Measurements from ENCODE around the gene LRIT3.
A peak's percentile ranks its signal among the peaks of the same experiment; 100 is the strongest.

LRIT3 gene

DNA sequence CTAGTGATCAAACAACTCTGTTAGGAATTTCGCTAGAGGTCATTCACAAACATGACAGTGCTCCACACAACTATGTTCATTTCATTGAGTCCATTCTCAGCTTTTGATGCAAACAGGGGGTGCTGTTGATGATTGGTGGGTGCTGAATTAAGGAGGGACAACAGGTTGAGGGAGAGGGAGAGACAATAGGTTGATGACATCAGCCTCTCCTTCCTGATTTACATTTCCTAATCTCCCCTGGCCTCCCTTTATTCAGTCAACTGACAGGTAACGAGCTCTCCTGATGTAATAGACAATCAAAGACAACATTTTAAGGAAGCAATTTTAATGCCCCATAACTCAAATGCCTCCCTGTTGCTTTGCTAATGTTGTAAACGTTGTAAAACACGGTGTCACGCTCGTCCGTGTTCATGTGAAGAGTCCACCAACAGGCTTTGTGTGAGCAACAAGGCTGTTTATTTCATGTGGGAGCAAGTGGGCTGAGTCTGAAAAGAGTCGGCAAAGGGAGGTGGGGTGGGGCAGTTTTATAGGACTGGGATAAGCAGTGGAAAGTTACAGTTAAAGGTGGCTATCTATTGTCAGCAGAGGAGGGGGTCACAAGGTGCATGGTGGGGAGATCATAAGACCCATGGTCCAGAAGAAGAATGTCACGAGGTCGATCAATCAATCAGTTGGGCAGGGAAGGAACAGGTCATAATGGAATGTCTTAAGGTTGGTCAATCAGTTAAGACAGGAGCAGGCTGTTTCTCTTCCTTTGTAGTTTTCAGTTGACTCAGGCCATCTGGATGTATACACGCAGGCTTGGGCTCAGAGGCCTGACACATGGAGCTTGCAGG lies 37.1 kb upstream of the LRIT3 start:
- no peak overlapping the region for H3K4me3 ChIP-seq (ENCODE audit: low read length)
- DNase-seq (ENCODE audit: low read depth), result no peak
- TF ChIP-seq, protein P1, sequence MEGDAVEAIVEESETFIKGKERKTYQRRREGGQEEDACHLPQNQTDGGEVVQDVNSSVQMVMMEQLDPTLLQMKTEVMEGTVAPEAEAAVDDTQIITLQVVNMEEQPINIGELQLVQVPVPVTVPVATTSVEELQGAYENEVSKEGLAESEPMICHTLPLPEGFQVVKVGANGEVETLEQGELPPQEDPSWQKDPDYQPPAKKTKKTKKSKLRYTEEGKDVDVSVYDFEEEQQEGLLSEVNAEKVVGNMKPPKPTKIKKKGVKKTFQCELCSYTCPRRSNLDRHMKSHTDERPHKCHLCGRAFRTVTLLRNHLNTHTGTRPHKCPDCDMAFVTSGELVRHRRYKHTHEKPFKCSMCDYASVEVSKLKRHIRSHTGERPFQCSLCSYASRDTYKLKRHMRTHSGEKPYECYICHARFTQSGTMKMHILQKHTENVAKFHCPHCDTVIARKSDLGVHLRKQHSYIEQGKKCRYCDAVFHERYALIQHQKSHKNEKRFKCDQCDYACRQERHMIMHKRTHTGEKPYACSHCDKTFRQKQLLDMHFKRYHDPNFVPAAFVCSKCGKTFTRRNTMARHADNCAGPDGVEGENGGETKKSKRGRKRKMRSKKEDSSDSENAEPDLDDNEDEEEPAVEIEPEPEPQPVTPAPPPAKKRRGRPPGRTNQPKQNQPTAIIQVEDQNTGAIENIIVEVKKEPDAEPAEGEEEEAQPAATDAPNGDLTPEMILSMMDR (conservative IDR thresholded peaks at IDR 0.05; ENCODE audit: low read depth, low read length), result no peak

DNA sequence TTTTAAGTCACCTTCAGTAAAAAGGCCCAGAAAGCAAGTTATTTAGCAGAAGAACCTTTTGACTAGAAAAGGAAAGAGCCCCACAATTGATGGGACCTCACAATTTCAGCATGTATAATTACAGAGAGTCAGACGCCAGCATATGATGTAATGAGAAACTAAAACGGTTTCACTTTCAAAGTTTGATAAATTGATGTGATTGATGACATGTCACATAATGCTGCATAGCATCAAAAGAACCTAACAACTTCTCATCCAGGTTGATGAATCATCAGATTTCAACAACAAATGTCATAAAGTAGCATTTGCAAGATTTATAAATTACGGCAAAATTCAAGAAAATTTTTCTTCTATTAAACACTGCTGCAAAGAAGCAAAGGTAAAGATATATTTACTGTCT lies 36.2 kb upstream of the LRIT3 start:
- TF ChIP-seq, protein P1 (conservative IDR thresholded peaks at IDR 0.05; ENCODE audit: low read depth, low read length), result no peak
- H3K4me3 ChIP-seq (ENCODE audit: low read length), result no peak overlapping the region
- DNase-seq (ENCODE audit: low read depth), result no peak

DNA sequence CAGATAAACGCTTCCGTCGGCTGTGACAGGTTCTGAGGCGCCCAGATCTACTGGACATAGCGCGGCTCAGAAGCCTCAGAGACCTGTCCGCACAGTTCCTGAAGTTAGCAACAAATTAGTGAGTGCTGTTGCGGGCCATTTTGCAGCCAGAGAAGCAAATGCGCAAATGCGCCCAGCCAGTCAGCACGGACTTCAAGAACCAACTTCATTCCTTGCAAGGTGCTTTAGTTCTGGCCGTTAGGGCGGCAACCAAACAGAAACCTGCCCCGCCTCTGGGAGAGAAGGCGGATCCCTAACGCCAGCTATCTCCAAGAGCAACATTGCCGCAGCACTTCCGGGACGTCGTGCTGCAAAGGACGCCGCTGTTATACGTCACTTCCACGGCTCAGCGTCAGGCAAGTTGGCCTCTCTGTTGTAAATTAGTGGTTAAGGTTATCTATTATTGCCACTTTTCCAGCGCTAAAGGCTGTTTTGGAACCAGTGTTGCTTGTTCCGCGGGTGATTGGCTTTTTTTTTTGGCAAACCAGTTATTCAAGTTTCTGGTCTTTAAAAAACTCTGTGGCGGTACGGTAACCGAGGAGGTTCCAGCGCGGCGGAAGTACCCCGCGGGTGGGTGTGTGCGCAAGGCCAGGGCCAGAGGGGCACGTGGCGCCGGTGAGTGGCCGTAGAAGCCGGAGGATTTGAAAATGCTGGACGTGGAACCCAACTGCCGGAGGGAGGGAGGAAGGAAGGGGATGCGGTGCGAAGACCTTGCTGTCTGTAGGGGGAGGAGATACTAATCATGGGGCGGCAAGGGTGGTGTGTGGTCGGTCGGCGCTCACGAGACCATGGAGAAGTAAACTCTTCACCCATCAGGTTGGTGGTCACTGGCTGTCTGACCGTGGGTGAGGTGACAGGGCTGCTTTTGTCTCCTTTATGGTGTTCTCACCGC lies 32.5 kb upstream of the LRIT3 start, which contains the start of gene GAR1:
TSS of gene GAR1 (plus strand) at position 612 of the 931 bp plus-strand sequence. CDS start 403 bp downstream, outside the sequence.
- TF ChIP-seq, protein P1 (conservative IDR thresholded peaks at IDR 0.05; ENCODE audit: low read depth, low read length), result no peak
- peak within 1 kb of the TSS; percentile 96 for H3K4me3 ChIP-seq (ENCODE audit: low read length)
- peak; percentile 89 for DNase-seq (ENCODE audit: low read depth)

DNA sequence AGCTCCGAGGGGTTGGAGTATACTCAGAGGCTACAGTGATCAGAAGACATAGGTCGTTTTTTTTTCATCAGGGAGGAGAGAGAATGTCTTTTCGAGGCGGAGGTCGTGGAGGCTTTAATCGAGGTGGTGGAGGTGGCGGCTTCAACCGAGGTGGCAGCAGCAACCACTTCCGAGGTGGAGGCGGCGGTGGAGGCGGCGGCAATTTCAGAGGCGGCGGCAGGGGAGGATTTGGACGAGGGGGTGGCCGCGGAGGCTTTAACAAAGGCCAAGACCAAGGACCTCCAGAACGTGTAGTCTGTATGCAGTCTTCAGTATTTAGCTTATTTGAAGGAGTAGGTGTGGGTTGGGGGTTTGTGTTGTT lies 31.8 kb upstream of the LRIT3 start:
- peak overlapping the region; percentile 96 for H3K4me3 ChIP-seq (ENCODE audit: low read length)
- DNase-seq (ENCODE audit: low read depth), result no peak
- TF ChIP-seq, protein P1 (conservative IDR thresholded peaks at IDR 0.05; ENCODE audit: low read depth, low read length), result no peak

DNA sequence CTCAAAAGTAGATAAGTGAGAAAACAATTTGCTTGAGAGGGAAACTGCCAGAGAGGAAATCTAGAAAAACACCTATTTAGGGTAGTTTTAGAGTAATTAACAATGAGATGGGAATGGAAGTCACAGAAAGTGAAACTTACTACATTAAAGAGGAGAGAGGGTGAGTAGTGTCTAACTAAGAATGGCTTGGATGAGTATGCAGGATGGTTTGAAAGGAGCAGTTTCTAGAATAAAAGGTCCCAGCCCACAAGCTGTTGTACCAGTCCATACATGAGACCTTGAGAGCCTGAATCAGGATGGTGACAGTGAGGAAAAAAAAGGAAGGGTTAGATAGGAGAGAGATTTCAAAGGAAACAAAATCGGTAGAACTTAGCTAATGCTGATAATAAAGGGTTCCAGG lies 31.0 kb upstream of the LRIT3 start:
- no peak for DNase-seq (ENCODE audit: low read depth)
- TF ChIP-seq, protein P1 (conservative IDR thresholded peaks at IDR 0.05; ENCODE audit: low read depth, low read length), result no peak
- peak overlapping the region; percentile 96 for H3K4me3 ChIP-seq (ENCODE audit: low read length)

DNA sequence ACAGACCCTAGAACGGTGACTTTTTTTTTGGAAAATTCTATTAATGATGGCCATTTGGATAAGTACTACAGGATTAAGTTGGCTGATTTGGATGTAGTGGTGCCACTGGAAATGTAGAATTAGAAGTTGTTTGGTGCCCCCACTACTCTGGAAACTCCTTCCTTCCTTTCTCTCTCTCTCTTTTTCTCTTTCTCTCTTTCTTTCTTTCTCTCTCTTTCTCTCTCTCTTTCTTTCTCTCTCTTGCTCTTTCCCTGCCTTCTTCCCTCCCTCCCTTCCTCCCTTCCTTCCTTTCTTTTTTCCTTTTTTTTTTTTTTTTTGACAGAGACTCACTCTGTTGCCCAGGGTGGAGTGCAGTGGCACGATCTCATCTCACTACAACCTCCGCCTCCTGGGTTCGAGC lies 29.6 kb upstream of the LRIT3 start:
- TF ChIP-seq, protein P1 (conservative IDR thresholded peaks at IDR 0.05; ENCODE audit: low read depth, low read length), result no peak
- H3K4me3 ChIP-seq (ENCODE audit: low read length), result no peak overlapping the region
- DNase-seq (ENCODE audit: low read depth), result no peak
